Measurements from ENCODE around the gene TPPP2.

Gene TPPP2

DNA sequence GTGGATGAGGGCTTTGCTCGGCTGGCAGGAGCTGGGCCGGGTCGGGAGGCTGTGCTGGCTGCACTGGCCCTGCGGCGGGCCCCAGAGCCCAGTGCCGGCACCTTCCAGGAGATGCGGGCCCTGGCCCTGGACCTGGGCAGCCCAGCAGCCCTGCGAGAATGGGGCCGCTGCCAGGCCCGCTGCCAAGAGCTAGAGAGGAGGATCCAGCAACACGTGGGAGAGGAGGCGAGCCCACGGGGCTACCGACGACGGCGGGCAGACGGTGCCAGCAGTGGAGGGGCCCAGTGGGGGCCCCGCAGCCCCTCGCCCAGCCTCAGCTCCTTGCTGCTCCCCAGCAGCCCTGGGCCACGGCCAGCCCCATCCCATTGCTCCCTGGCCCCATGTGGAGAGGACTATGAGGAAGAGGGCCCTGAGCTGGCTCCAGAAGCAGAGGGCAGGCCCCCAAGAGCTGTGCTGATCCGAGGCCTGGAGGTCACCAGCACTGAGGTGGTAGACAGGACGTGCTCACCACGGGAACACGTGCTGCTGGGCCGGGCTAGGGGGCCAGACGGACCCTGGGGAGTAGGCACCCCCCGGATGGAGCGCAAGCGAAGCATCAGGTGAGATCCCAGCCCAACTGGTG, 51.6 kb downstream of the TPPP2 start:
- DNase-seq, result no peak

Data from inflammatory macrophage treated with lipopolysaccharide for 1 hour (primary cell).